ENCODE measurements around the gene CHST3.

The CHST3 gene

GRCh38 chr10:71948496-71949067, 15.6 kb upstream of the CHST3 start:
- Histone ChIP-seq H3K4me3 (ENCODE audit: low read depth in 1 of 2, low read length in 2 of 2) (no peak overlapping the region), H3K36me3 (ENCODE audit: control insufficient read depth in 1 of 2, insufficient read depth in 2 of 2, low read length in 2 of 2) (no peaks in the 10 kb centered on the region), H3K27ac (ENCODE audit: low read depth, low read length) (no peak overlapping the region), H3K4me1 (ENCODE audit: control insufficient read depth in 1 of 2, insufficient read depth in 2 of 2, low read length in 2 of 2) (no peaks in the 10 kb centered on the region), H3K9me3 (ENCODE audit: control insufficient read depth in 1 of 2, low read length in 2 of 2) (peaks cover 42 to 45% of the 10 kb centered on the region in 2 donors), H3K9ac (ENCODE audit: low read depth in 1 of 2, low read length in 2 of 2) (no peak overlapping the region), H3K27me3 (ENCODE audit: control insufficient read depth in 1 of 2, insufficient read depth in 2 of 2, low read length in 2 of 2) (no peaks in the 10 kb centered on the region)

GRCh38 chr10:71950683-71951082, 13.5 kb upstream of the CHST3 start:
- Histone ChIP-seq H3K9ac (ENCODE audit: low read depth in 1 of 2, low read length in 2 of 2) (no peak overlapping the region), H3K4me3 (ENCODE audit: low read depth in 1 of 2, low read length in 2 of 2) (no peak overlapping the region), H3K27ac (ENCODE audit: low read depth, low read length) (no peak overlapping the region), H3K9me3 (ENCODE audit: control insufficient read depth in 1 of 2, low read length in 2 of 2) (peaks cover 30 to 37% of the 10 kb centered on the region in 2 donors), H3K4me1 (ENCODE audit: control insufficient read depth in 1 of 2, insufficient read depth in 2 of 2, low read length in 2 of 2) (no peaks in the 10 kb centered on the region), H3K36me3 (ENCODE audit: control insufficient read depth in 1 of 2, insufficient read depth in 2 of 2, low read length in 2 of 2) (no peaks in the 10 kb centered on the region), H3K27me3 (ENCODE audit: control insufficient read depth in 1 of 2, insufficient read depth in 2 of 2, low read length in 2 of 2) (no peaks in the 10 kb centered on the region)

GRCh38 chr10:71952745-71953144, 11.4 kb upstream of the CHST3 start:
- no peaks in the 10 kb centered on the region for H3K4me1 ChIP-seq (ENCODE audit: control insufficient read depth in 1 of 2, insufficient read depth in 2 of 2, low read length in 2 of 2)
- H3K27me3 ChIP-seq (ENCODE audit: control insufficient read depth in 1 of 2, insufficient read depth in 2 of 2, low read length in 2 of 2), result no peaks in the 10 kb centered on the region
- H3K4me3 ChIP-seq (ENCODE audit: low read depth in 1 of 2, low read length in 2 of 2), result no peak overlapping the region
- peaks cover 13 to 18% of the 10 kb centered on the region in 2 donors for H3K9me3 ChIP-seq (ENCODE audit: control insufficient read depth in 1 of 2, low read length in 2 of 2)
- no peak overlapping the region for H3K9ac ChIP-seq (ENCODE audit: low read depth in 1 of 2, low read length in 2 of 2)
- H3K36me3 ChIP-seq (ENCODE audit: control insufficient read depth in 1 of 2, insufficient read depth in 2 of 2, low read length in 2 of 2), result no peaks in the 10 kb centered on the region
- H3K27ac ChIP-seq (ENCODE audit: low read depth, low read length), result no peak overlapping the region

- Histone ChIP-seq H3K4me3 (ENCODE audit: low read depth in 1 of 2, low read length in 2 of 2) (no peak overlapping the region), H3K27ac (ENCODE audit: low read depth, low read length) (no peak overlapping the region), H3K36me3 (ENCODE audit: control insufficient read depth in 1 of 2, insufficient read depth in 2 of 2, low read length in 2 of 2) (no peaks in the 10 kb centered on the region), H3K9ac (ENCODE audit: low read depth in 1 of 2, low read length in 2 of 2) (no peak overlapping the region), H3K9me3 (ENCODE audit: control insufficient read depth in 1 of 2, low read length in 2 of 2) (peaks cover 6 to 7% of the 10 kb centered on the region in 2 donors), H3K27me3 (ENCODE audit: control insufficient read depth in 1 of 2, insufficient read depth in 2 of 2, low read length in 2 of 2) (peaks cover 3 to 4% of the 10 kb centered on the region in 2 donors), H3K4me1 (ENCODE audit: control insufficient read depth in 1 of 2, insufficient read depth in 2 of 2, low read length in 2 of 2) (no peaks in the 10 kb centered on the region)
These were observed 6.5 kb upstream of the CHST3 start for GRCh38 chr10:71957546-71958275.

- peaks cover 13 to 14% of the 10 kb centered on the region in 2 donors for H3K27me3 ChIP-seq (ENCODE audit: control insufficient read depth in 1 of 2, insufficient read depth in 2 of 2, low read length in 2 of 2)
- H3K36me3 ChIP-seq (ENCODE audit: control insufficient read depth in 1 of 2, insufficient read depth in 2 of 2, low read length in 2 of 2), result no peaks in the 10 kb centered on the region
- no peak overlapping the region for H3K9ac ChIP-seq (ENCODE audit: low read depth in 1 of 2, low read length in 2 of 2)
- H3K4me1 ChIP-seq (ENCODE audit: control insufficient read depth in 1 of 2, insufficient read depth in 2 of 2, low read length in 2 of 2), result no peaks in the 10 kb centered on the region
- no peak overlapping the region for H3K27ac ChIP-seq (ENCODE audit: low read depth, low read length)
- no peak overlapping the region for H3K4me3 ChIP-seq (ENCODE audit: low read depth in 1 of 2, low read length in 2 of 2)
- H3K9me3 ChIP-seq (ENCODE audit: control insufficient read depth in 1 of 2, low read length in 2 of 2), result peaks cover 6 to 7% of the 10 kb centered on the region in 2 donors
These were observed 4.7 kb upstream of the CHST3 start for GRCh38 chr10:71959526-71959925.

GRCh38 chr10:71961831-71962230, 2.4 kb upstream of the CHST3 start:
- Histone ChIP-seq H3K27ac (ENCODE audit: low read depth, low read length) (no peak overlapping the region), H3K9me3 (ENCODE audit: control insufficient read depth in 1 of 2, low read length in 2 of 2) (no peaks in the 10 kb centered on the region), H3K36me3 (ENCODE audit: control insufficient read depth in 1 of 2, insufficient read depth in 2 of 2, low read length in 2 of 2) (no peaks in the 10 kb centered on the region), H3K9ac (ENCODE audit: low read depth in 1 of 2, low read length in 2 of 2) (no peak overlapping the region), H3K4me1 (ENCODE audit: control insufficient read depth in 1 of 2, insufficient read depth in 2 of 2, low read length in 2 of 2) (peaks cover 7% of the 10 kb centered on the region in 2 donors), H3K4me3 (ENCODE audit: low read depth in 1 of 2, low read length in 2 of 2) (no peak overlapping the region), H3K27me3 (ENCODE audit: control insufficient read depth in 1 of 2, insufficient read depth in 2 of 2, low read length in 2 of 2) (peaks cover 30 to 35% of the 10 kb centered on the region in 2 donors)

GRCh38 chr10:71962901-71963300, 1.3 kb upstream of the CHST3 start:
- Histone ChIP-seq H3K27ac (ENCODE audit: low read depth, low read length) (no peak overlapping the region), H3K36me3 (ENCODE audit: control insufficient read depth in 1 of 2, insufficient read depth in 2 of 2, low read length in 2 of 2) (no peaks in the 10 kb centered on the region), H3K4me3 (ENCODE audit: low read depth in 1 of 2, low read length in 2 of 2) (no peak overlapping the region), H3K9me3 (ENCODE audit: control insufficient read depth in 1 of 2, low read length in 2 of 2) (no peaks in the 10 kb centered on the region), H3K9ac (ENCODE audit: low read depth in 1 of 2, low read length in 2 of 2) (no peak overlapping the region), H3K4me1 (ENCODE audit: control insufficient read depth in 1 of 2, insufficient read depth in 2 of 2, low read length in 2 of 2) (peaks cover 7% of the 10 kb centered on the region in 2 donors), H3K27me3 (ENCODE audit: control insufficient read depth in 1 of 2, insufficient read depth in 2 of 2, low read length in 2 of 2) (peaks cover 30 to 35% of the 10 kb centered on the region in 2 donors)

GRCh38 chr10:71963351-71964097, 671 bp upstream of the CHST3 start:
- Histone ChIP-seq H3K4me3 (ENCODE audit: low read depth in 1 of 2, low read length in 2 of 2) (peak overlapping the region in 1 of 2 donors; percentile 54), H3K9ac (ENCODE audit: low read depth in 1 of 2, low read length in 2 of 2) (no peak overlapping the region), H3K27ac (ENCODE audit: low read depth, low read length) (peak overlapping the region; percentile 72), H3K9me3 (ENCODE audit: control insufficient read depth in 1 of 2, low read length in 2 of 2) (no peaks in the 10 kb centered on the region), H3K36me3 (ENCODE audit: control insufficient read depth in 1 of 2, insufficient read depth in 2 of 2, low read length in 2 of 2) (no peaks in the 10 kb centered on the region), H3K27me3 (ENCODE audit: control insufficient read depth in 1 of 2, insufficient read depth in 2 of 2, low read length in 2 of 2) (peaks cover 30 to 35% of the 10 kb centered on the region in 2 donors), H3K4me1 (ENCODE audit: control insufficient read depth in 1 of 2, insufficient read depth in 2 of 2, low read length in 2 of 2) (peaks cover 7% of the 10 kb centered on the region in 2 donors)

- H3K27me3 ChIP-seq (ENCODE audit: control insufficient read depth in 1 of 2, insufficient read depth in 2 of 2, low read length in 2 of 2), result peaks cover 30 to 35% of the 10 kb centered on the region in 2 donors
- no peaks in the 10 kb centered on the region for H3K36me3 ChIP-seq (ENCODE audit: control insufficient read depth in 1 of 2, insufficient read depth in 2 of 2, low read length in 2 of 2)
- H3K4me3 ChIP-seq (ENCODE audit: low read depth in 1 of 2, low read length in 2 of 2), result peak overlapping the region; percentile 54 to 61
- no peaks in the 10 kb centered on the region for H3K9me3 ChIP-seq (ENCODE audit: control insufficient read depth in 1 of 2, low read length in 2 of 2)
- H3K9ac ChIP-seq (ENCODE audit: low read depth in 1 of 2, low read length in 2 of 2), result peak overlapping the region; percentile 54 to 59
- H3K27ac ChIP-seq (ENCODE audit: low read depth, low read length), result peak overlapping the region; percentile 72
- H3K4me1 ChIP-seq (ENCODE audit: control insufficient read depth in 1 of 2, insufficient read depth in 2 of 2, low read length in 2 of 2), result peaks cover 7% of the 10 kb centered on the region in 2 donors
These were observed 734 bp downstream of the CHST3 start for GRCh38 chr10:71964743-71965515.
